Measurements from ENCODE around the gene ITPK1.

DNA sequence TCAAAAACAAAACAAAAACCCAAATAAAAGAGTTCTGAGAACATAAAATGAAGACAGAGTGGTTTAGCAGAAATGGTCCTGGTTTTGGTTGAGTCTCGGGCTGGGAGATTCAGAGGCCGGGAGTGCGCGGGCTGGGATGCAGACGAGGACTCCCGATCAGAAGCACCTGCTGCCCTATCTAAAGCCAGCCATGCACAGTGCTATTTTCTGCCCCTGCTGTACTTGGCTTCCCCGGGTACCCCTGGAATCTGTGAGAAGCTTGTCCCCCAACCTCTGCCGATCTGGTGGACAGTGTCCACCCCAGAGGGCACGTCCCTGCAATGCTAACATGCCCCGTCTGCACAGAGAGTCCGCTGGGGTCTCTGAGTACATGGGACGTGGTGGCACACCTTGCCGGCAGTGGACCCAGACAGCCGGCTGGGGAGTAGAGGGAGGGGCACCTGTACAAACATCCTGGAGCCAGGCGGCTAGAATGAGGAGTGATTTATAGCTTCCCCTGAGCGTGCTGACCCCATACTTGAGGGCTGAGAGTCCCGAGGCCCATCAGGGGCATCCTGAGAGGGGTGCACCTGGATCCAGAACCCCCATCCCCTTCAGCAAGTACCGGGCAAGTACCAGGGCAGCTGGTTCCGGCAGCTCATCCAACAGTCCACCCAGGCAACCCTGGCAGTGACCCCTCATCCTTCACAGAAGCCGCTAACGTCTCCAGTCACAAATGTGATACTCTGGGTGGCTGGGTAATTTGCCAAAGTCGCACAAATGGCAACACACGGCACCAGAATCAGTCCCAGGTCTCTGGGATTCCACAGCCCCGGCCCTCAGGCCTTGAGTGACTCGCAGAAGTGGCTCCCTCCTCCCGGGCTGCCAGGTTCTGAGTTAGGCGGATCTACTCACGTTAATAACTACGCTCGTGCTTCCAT, 155.7 kb downstream of the ITPK1 start:
- TF ChIP-seq EZH2 (IDR thresholded peaks at IDR 0.05; ENCODE audit: insufficient read depth, poor library complexity, severe bottlenecking): no peak
- TF ChIP-seq EZH2phosphoT487 (IDR thresholded peaks at IDR 0.05; ENCODE audit: insufficient read depth, low read depth): no peak

Measured in GM23248 (cell line).